Large intestine (tissue), 12 donors: ENCODE data around the gene PIK3CD. TPM values are rescaled to one million over a fixed set of nuclear protein-coding genes. Genes with fewer than 3 reads are reported as not detected.

Experiments
- DNase-seq, 2 donors: peaks; one replicate each; pipeline versions ENCODE4 v3.0.0 to v3.0.0-alpha.2; 2013
- H3K27ac ChIP-seq: one replicate; pipeline ENCODE4 v1.5.1; 2013; ENCODE audit warnings: low read length
- H3K27me3 ChIP-seq: 2 replicates; pipeline ENCODE4 v1.6.1; 2013; ENCODE audit warnings: low read length; ENCODE audit not compliant: control insufficient read depth, insufficient read depth
- H3K36me3 ChIP-seq: 2 replicates; pipeline ENCODE4 v1.6.1; 2013; ENCODE audit warnings: low read length; ENCODE audit not compliant: control insufficient read depth, insufficient read depth
- H3K4me1 ChIP-seq: one replicate; pipeline ENCODE4 v1.6.1; 2013; ENCODE audit warnings: low read length; ENCODE audit not compliant: control insufficient read depth, insufficient read depth
- H3K4me3 ChIP-seq: one replicate; pipeline ENCODE4 v1.5.1; 2013; ENCODE audit warnings: low read length
- H3K9me3 ChIP-seq: one replicate; pipeline ENCODE4 v1.6.1; 2013; ENCODE audit warnings: mild to moderate bottlenecking, low read depth, low read length, moderate library complexity; ENCODE audit not compliant: control insufficient read depth
- WGBS: methylation state at CpG from one replicate; pipeline ENCODE4 v1.1.5; 2013; ENCODE audit warnings: low lambda C conversion rate; ENCODE audit not compliant: insufficient coverage; 5-methylcytosine and 5-hydroxymethylcytosine counted together
- long read RNA-seq, 11 donors: transcript quantifications; one replicate each; lab custom pipeline, GENCODE V29; 2026
- polyA plus RNA-seq: library from polyadenylated mRNA; unstranded; fragments of 120-200 nt; gene quantifications from one replicate; pipeline ENCODE4 v1.2.1, GENCODE V29; 2013

Gene PIK3CD
- polyA plus RNA-seq: 16.1 TPM
- long read RNA-seq, donor 1: 0 reads
- long read RNA-seq, donor 2, partial matches to known transcripts: 38 of 38 reads
- long read RNA-seq, donor 2, other reads (novel, unspliced or antisense): 0 of 38 reads
- long read RNA-seq, donor 3: 0 reads
- long read RNA-seq, donor 4: 0 reads
- long read RNA-seq, donor 5: 0 reads
- long read RNA-seq, donor 6, full-length matches to known transcripts: 1 of 1 reads
- long read RNA-seq, donor 6, partial matches to known transcripts: 0 of 1 reads
- long read RNA-seq, donor 6, other reads (novel, unspliced or antisense): 0 of 1 reads
- long read RNA-seq, donor 7: 0 reads
- long read RNA-seq, donor 8: 0 reads
- long read RNA-seq, donor 9: 0 reads
- long read RNA-seq, donor 10, partial matches to known transcripts: 0 of 31 reads
- long read RNA-seq, donor 10, other reads (novel, unspliced or antisense): 31 of 31 reads
- long read RNA-seq, donor 11: 0 reads

DNA sequence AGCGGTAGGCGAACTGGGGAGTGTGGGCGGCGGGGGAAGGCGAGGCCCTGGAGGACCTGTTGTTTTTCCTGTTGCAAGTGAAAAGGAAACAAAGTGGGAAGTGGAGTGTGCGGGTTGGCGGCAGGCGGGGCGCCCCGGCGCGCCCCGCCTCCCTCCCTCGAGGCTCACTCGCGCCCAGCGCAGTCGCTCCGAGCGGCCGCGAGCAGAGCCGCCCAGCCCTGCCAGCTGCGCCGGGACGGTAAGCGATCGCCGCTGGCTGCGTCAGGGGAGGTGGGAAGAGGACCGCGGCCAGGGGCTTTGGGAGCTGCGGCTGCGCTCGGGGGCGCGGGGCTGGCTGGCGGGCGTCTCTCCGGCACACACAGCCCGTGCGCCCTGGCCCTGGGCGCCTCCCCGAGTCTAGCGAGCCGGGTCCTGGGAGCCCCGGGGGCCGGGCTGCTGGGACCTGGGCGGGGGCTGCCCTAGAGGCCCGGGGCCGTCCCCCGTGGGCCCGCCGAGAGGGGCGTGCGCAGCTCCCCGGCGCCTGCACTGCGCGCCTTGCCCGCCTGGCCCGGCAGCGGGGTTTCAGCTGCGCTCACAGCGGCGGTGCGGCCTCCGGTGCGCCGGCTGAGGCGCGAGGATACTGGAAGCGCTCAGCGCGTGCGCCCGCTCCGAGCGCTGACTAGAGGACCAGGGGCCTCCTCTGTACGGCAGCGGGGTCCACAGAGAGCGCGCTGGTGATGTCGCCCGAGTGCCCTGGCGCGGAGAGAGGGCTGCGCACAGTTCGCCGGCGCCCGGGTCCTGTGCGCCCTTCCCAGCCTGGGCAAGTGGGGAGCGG, at the start of gene PIK3CD:
TSS of gene PIK3CD (plus strand) at position 167 of the 814 bp plus-strand sequence. CDS start 58,725 bp downstream, outside the sequence.
- no CpG with 5 or more reads among the region's 94 CpGs for WGBS
- Histone ChIP-seq H3K4me3 (no peak within 1 kb of the TSS), H3K27ac (no peak within 1 kb of the TSS), H3K36me3 (no peaks in the 10 kb centered on the region), H3K9me3 (no peaks in the 10 kb centered on the region), H3K27me3 (peaks cover 50% of the 10 kb centered on the region), H3K4me1 (no peaks in the 10 kb centered on the region)
- DNase-seq: peak in 1 of 2 donors; percentile 33

DNA sequence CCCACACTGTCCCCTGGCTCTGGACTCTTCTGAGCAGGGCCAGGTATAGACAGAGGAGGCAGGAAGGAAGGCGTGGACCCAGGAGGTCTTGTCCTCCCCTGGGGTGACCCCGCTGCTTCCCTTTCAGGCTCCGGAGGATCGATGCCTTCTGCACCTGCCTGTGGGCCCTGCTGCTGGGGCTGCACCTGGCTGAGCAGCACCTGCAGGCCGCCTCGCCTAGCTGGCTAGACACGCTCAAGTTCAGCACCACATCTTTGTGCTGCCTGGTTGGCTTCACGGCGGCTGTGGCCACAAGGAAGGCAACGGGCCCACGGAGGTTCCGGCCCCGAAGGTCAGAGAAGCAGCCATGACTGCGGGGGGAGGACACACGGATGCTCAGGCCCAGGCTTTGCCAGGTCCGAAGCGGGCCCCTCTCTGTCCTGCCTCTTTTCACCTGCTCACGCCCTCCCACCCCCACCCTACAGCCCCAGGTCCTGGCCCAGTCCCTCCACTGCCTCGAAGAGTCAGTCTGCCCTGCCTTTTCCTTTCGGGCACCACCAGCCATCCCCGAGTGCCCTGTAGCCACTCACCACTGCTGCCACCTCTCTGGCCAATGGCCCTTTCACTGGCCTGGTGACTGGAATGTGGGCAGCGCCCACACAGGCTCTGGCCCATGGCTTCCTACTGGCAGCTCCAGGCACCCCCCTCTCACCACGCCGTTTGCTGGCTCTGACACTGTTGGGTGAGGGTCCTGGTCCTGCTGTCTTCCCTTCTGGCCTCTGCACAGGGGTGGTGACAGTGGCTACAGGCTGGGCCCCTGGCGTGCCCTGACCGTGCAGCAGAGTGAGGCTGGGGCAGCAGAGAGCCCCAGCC, 49.4 kb upstream of the PIK3CD start:
- Histone ChIP-seq H3K9me3 (no peaks in the 10 kb centered on the region), H3K4me3 (no peak overlapping the region), H3K36me3 (peaks cover 68% of the 10 kb centered on the region), H3K27me3 (no peaks in the 10 kb centered on the region), H3K4me1 (no peaks in the 10 kb centered on the region), H3K27ac (no peak overlapping the region)
- WGBS: no CpG with 5 or more reads among the region's 26 CpGs
- DNase-seq: no peak

DNA sequence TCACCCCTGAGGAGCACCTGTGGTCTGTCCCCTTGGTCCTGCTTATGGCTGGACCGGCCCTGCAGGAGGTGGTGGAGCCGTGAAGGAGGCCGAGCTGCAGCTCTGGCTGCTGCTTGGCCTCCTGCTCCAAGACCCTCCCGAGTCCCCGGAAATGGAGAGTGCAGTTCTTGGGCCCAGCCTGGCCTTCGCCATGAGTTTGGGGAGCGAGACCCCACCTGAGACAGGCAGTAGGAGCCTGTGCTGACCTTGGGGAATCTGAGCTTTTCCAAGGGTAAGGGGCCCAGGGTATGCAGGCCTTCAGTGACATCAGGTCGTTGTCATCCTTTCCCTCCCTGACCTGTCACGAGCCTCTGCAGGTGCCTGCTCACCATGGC, 48.8 kb upstream of the PIK3CD start:
- Histone ChIP-seq H3K36me3 (peaks cover 67% of the 10 kb centered on the region), H3K27me3 (no peaks in the 10 kb centered on the region), H3K4me3 (no peak overlapping the region), H3K9me3 (no peaks in the 10 kb centered on the region), H3K4me1 (no peaks in the 10 kb centered on the region), H3K27ac (no peak overlapping the region)
- DNase-seq: no peak
- WGBS: no CpG with 5 or more reads among the region's 9 CpGs

DNA sequence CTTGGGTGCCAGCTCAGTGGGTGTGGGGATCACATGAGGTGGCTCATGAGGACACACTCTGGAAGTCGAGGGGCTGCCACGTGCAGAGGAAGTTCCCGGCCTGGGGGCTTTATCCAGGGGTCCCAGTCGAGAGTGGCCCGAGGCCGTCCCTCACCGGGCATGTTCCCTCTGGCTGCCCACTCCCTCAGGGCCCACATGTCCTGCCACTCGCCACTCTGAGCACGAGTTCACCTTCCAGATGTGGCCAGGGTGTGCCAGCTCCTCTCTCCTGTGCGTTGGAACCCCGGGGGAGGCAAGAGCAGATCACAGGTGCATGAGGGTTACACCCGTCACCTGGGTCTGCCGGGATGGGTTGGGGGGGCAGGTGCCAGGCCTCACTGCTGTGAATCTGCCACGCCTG, 48.2 kb upstream of the PIK3CD start:
- DNase-seq: no peak
- WGBS: no CpG with 5 or more reads among the region's 14 CpGs
- Histone ChIP-seq H3K4me3 (no peak overlapping the region), H3K4me1 (no peaks in the 10 kb centered on the region), H3K36me3 (peaks cover 66% of the 10 kb centered on the region), H3K27me3 (no peaks in the 10 kb centered on the region), H3K9me3 (no peaks in the 10 kb centered on the region), H3K27ac (no peak overlapping the region)

DNA sequence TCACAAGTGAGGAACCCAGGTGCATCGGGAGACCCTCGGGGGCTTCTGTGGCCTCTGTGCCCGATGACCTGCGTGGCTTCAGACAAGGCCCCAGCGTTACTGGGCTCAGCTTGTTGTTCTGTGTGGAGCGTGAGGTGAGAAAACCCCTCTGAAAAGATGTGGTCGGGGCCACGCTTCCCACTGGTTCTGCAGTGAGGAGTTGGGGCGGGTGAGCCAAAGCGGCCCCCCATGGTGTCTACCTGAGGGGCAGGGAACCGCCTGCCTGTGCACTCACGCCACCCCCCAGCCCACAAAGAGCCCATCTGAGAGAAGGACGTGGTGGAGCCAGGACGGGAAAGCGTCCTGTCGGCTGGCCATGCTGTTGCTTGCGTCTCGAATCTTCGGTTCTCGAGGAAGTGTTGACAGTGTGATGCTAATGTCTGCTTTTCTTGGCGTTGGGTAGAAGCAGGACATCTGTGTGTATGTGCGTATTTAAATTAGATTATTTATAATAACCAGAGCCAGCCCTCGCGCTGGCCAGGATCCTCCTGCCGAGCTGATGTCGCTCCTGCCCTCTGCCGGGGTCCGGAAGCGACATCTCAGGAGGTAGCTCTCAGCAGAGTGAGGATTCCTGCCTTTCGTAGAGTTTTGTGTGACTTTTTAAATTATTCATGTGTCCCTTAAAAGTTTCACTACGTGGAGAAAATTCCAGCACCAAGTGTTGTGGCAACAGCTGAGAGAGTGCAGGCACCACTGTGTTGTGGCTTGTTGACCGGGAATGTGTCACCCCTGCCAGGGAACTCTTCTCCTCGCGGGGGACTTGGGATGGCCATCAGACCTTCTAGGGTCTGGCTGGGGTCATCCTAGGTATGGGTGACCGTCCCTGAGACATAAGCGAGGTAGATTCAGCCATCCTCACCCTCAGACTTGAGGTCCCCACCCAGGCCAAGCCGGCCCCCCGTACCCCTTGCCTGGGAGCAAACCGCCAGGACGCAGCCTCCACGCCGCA, 47.5 kb upstream of the PIK3CD start:
- peaks cover 69% of the 10 kb centered on the region for H3K36me3 ChIP-seq
- 80% methylated on average over 1 of the region's 42 CpGs for WGBS
- DNase-seq: no peak

DNA sequence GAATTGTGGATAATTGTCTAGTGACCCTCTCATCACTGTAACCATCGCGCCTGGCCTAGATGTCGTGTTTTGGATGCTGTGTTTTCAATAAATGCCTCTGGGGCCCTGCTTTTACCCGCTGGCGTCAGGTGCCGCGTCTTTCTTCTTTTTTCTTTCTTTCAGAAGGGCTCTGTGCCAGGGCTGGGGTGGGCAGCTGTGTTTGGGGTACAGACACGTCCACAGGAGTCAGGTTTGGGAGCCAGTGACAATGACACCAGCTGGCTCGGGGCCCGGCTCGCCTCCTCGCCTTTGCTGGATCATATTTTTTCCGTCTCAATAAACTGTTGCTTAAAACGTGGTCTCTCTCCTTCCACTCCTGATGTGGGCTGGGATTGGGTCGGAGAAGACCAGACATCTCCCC, 46.7 kb upstream of the PIK3CD start:
- no peak overlapping the region for H3K27ac ChIP-seq

More for the DNA sequence above, 47.5 kb upstream of the PIK3CD start:
- H3K27ac ChIP-seq: no peak overlapping the region
- H3K9me3 ChIP-seq: no peaks in the 10 kb centered on the region
- no peaks in the 10 kb centered on the region for H3K27me3 ChIP-seq
- no peaks in the 10 kb centered on the region for H3K4me1 ChIP-seq
- H3K4me3 ChIP-seq: no peak overlapping the region

DNA sequence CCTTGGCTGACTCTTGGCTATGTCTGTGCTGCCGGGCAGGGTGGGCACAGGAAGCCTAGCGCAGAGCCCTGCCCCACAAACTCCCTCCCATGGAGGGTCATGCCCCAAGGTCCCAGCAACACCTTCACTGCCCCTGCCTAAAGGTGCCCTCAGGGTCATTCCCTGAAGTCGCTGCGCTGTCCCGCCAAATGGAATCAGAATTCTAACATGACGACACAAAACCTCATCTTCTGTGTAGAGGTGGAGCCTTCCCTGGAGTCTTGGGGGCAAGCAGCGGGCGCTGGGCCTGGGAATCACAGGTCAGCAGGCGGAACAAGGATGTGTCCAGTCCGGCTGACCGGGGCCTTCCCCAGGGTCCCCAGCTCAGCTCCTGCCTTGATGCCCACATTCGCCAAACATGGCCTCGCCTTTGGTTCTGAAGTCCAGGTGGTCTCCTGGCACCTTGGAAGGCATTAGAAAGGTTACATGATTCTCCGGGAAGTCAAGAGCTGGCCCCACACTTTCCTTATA, 45.5 kb upstream of the PIK3CD start:
- Histone ChIP-seq H3K27ac (no peak overlapping the region), H3K4me3 (no peak overlapping the region), H3K27me3 (no peaks in the 10 kb centered on the region), H3K4me1 (no peaks in the 10 kb centered on the region), H3K9me3 (no peaks in the 10 kb centered on the region), H3K36me3 (peaks cover 78% of the 10 kb centered on the region)
- no peak for DNase-seq
- whole genome bisulfite sequencing: no CpG with 5 or more reads among the region's 14 CpGs

More for the DNA sequence above, 46.7 kb upstream of the PIK3CD start:
- Histone ChIP-seq H3K4me3 (no peak overlapping the region), H3K4me1 (no peaks in the 10 kb centered on the region), H3K27me3 (no peaks in the 10 kb centered on the region), H3K36me3 (peaks cover 76% of the 10 kb centered on the region), H3K9me3 (no peaks in the 10 kb centered on the region)
- 80% methylated on average over 1 of the region's 15 CpGs for WGBS
- no peak for DNase-seq

DNA sequence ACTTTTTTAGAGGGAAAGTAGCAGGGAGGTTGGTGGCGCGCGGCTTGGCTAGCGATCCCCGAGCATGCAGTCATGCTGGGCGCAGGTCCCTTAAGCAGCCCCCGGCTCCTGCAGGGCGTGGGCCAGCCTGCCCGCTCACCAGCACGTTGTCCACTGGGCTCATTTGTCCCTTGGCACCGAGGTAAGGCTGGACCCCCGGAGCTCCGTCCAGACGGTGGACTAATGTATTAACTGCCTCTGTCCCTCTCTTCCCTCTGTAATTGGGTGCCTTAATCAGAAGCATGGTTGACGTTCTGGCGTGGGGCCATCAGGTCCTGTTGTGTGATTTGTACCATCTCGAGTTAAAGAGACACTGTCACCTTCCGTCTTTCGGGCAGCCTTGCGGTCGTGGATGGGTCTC, 45.1 kb upstream of the PIK3CD start:
- no CpG with 5 or more reads among the region's 21 CpGs for WGBS
- no peaks in the 10 kb centered on the region for H3K27me3 ChIP-seq
- no peak overlapping the region for H3K4me3 ChIP-seq
- no peaks in the 10 kb centered on the region for H3K9me3 ChIP-seq
- peaks cover 75% of the 10 kb centered on the region for H3K36me3 ChIP-seq
- H3K4me1 ChIP-seq: no peaks in the 10 kb centered on the region
- DNase-seq: no peak
- no peak overlapping the region for H3K27ac ChIP-seq

DNA sequence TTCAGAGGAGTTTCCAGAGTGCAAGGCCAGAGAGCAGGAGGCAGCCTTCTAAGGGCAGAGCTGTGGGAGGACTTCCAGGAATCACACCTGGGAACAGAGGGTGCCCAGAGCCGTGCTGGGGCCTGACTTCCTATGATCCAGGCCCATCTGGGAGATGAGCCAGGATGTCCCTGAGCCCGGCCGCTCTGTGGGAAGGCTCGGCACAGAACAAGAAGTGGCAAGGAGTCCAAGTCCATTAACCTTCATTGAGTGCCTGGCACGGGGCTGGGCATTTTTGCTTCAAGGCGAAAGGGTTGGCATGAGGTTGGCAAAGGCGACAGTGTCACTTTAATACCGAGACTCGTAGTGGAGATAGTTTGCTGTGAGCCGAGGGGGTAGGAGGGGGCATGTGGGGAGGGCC, 44.6 kb upstream of the PIK3CD start:
- Histone ChIP-seq H3K27me3 (no peaks in the 10 kb centered on the region), H3K4me3 (no peak overlapping the region), H3K27ac (no peak overlapping the region), H3K36me3 (peaks cover 75% of the 10 kb centered on the region), H3K4me1 (no peaks in the 10 kb centered on the region), H3K9me3 (no peaks in the 10 kb centered on the region)
- WGBS: no CpG with 5 or more reads among the region's 10 CpGs
- no peak for DNase-seq
